Endodermal cell (in vitro differentiated cells): Measurements from ENCODE around the gene ZNF345. TPM values are rescaled to one million over a fixed set of nuclear protein-coding genes. Genes with fewer than 3 reads are reported as not detected.
A peak's percentile ranks its signal among the peaks of the same experiment; 100 is the strongest.

ENCODE experiments used
- DNase-seq: peaks from one replicate; pipeline ENCODE4 v3.0.0-alpha.2; 2017
- H3K27ac ChIP-seq: 2 replicates; pipeline ENCODE4 v1.5.1; 2013; ENCODE audit warnings: mild to moderate bottlenecking, low read depth, low read length, moderate library complexity
- H3K27me3 ChIP-seq: 2 replicates; pipeline ENCODE4 v1.6.1; 2013; ENCODE audit warnings: mild to moderate bottlenecking, low read length, moderate library complexity; ENCODE audit not compliant: insufficient read depth, control insufficient read depth, poor library complexity, severe bottlenecking
- H3K36me3 ChIP-seq: 2 replicates; pipeline ENCODE4 v1.7.0; 2013; ENCODE audit warnings: mild to moderate bottlenecking, low read length, moderate library complexity; ENCODE audit not compliant: control insufficient read depth, insufficient read depth
- H3K4me1 ChIP-seq: one replicate; pipeline ENCODE4 v1.7.0; 2013; ENCODE audit warnings: low read length; ENCODE audit not compliant: control insufficient read depth, insufficient read depth
- H3K4me3 ChIP-seq: 2 replicates; pipeline ENCODE4 v1.5.1; 2013; ENCODE audit warnings: mild to moderate bottlenecking, low read length, moderate library complexity
- H3K9ac ChIP-seq: 2 replicates; pipeline ENCODE4 v1.6.1; 2013; ENCODE audit warnings: mild to moderate bottlenecking, low read length, moderate library complexity; ENCODE audit not compliant: poor library complexity, severe bottlenecking; ENCODE audit errors: extremely low read depth
- H3K9me3 ChIP-seq: 2 replicates; pipeline ENCODE4 v1.6.1; 2013; ENCODE audit warnings: mild to moderate bottlenecking, low read length, moderate library complexity; ENCODE audit not compliant: control insufficient read depth
- H3K27ac Mint-ChIP-seq: 2 replicates; pipeline ENCODE4 v1.8.0; 2020; ENCODE audit warnings: mixed read lengths
- H3K27me3 Mint-ChIP-seq: 2 replicates; pipeline ENCODE4 v1.8.0; 2021; ENCODE audit warnings: mild to moderate bottlenecking, mixed read lengths; ENCODE audit not compliant: insufficient read depth
- H3K36me3 Mint-ChIP-seq: 2 replicates; pipeline ENCODE4 v1.8.0; 2020; ENCODE audit warnings: low read depth, mixed read lengths
- H3K4me1 Mint-ChIP-seq: 2 replicates; pipeline ENCODE4 v1.8.0; 2020; ENCODE audit warnings: mixed read lengths
- H3K4me3 Mint-ChIP-seq: 2 replicates; pipeline ENCODE4 v1.8.0; 2020; ENCODE audit warnings: mild to moderate bottlenecking, moderate library complexity, mixed read lengths
- H3K9me3 Mint-ChIP-seq: 2 replicates; pipeline ENCODE4 v1.8.0; 2020; ENCODE audit warnings: mild to moderate bottlenecking, mixed read lengths
- WGBS, 2 experiments: methylation state at CpG; one replicate each; pipeline versions ENCODE4 v1.1.5 to v1.1.7; 2013; ENCODE audit warnings: missing lambda C conversion rate in 2 of 2, mixed read lengths in 1 of 2; ENCODE audit not compliant: insufficient coverage in 1 of 2, insufficient read length in 1 of 2; 5-methylcytosine and 5-hydroxymethylcytosine counted together
- total RNA-seq, 2 donors: library from RNA; stranded (reverse); fragmentation: NEBNext Ultra II Directional in 1 of 2; extraction: Animal tissue kit (Norgen Biotek cat#: 25700) in 1 of 2; gene quantifications; 2 replicates in 1 of 2; 3 replicates in 1 of 2; pipeline ENCODE4 v1.2.1, GENCODE V29; 2021
- TF ChIP-seq, protein P1 (sequence below): fragments of 200-600 bp; sonication (generic); conservative IDR thresholded peaks from 2 replicates; pipeline ENCODE4 v1.5.0; 2021; ENCODE audit warnings: antibody characterized with exemption, mild to moderate bottlenecking

ZNF345 gene
- total RNA-seq, 2 donors from 2014 or later = 7.0 to 9.2 TPM

DNA sequence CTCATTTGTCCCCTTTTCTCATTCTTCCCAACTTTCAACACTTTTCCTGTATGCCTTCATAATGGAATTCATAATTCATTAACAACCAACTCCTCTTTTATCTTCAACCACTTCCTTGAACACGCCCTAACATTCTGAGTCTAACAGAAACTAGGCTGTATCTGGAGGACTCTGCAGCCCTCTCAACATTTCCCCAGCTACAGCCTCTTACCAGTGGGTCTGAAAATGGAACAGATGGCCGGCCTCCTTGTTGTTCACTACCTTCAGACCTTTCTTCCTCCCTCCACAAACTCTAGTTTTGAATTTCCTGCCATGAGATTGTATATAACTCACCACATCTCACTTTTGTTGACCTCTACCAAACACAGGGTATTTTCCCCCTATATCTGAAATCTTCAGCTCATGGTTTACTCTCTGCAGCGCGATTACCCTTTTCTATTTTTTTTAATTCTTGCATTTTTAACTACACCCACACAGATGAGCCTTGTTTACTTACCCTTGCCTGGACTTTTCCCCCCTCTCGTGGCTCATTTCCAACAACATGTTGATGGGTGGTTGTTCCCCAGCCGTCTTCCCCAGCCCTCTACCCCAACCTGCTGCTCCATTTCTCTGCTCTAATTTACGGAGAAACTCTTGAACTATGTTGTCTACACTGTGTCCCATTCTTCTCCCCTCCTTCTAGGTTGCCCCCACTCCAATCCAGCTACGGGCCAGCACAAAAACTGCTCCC is 13.3 kb upstream of the ZNF345 start:
- Mint-ChIP-seq H3K27ac (no peak overlapping the region), H3K9me3 (peaks cover 36% of the 10 kb centered on the region), H3K27me3 (no peaks in the 10 kb centered on the region), H3K4me1 (no peaks in the 10 kb centered on the region), H3K4me3 (no peak overlapping the region), H3K36me3 (peaks cover 44% of the 10 kb centered on the region)
- TF ChIP-seq, protein P1, sequence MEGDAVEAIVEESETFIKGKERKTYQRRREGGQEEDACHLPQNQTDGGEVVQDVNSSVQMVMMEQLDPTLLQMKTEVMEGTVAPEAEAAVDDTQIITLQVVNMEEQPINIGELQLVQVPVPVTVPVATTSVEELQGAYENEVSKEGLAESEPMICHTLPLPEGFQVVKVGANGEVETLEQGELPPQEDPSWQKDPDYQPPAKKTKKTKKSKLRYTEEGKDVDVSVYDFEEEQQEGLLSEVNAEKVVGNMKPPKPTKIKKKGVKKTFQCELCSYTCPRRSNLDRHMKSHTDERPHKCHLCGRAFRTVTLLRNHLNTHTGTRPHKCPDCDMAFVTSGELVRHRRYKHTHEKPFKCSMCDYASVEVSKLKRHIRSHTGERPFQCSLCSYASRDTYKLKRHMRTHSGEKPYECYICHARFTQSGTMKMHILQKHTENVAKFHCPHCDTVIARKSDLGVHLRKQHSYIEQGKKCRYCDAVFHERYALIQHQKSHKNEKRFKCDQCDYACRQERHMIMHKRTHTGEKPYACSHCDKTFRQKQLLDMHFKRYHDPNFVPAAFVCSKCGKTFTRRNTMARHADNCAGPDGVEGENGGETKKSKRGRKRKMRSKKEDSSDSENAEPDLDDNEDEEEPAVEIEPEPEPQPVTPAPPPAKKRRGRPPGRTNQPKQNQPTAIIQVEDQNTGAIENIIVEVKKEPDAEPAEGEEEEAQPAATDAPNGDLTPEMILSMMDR = no peak
- H3K4me3 ChIP-seq = peak overlapping the region; percentile 99
- no peaks in the 10 kb centered on the region for H3K4me1 ChIP-seq
- 61% methylated on average over 6 to 8 of the region's 8 CpGs for WGBS, 2 experiments
- DNase-seq = no peak
- peaks cover 18% of the 10 kb centered on the region for H3K36me3 ChIP-seq
- no peaks in the 10 kb centered on the region for H3K27me3 ChIP-seq
- peaks cover 40% of the 10 kb centered on the region for H3K9me3 ChIP-seq
- peak overlapping the region; percentile 61 for H3K9ac ChIP-seq
- H3K27ac ChIP-seq = no peak overlapping the region

DNA sequence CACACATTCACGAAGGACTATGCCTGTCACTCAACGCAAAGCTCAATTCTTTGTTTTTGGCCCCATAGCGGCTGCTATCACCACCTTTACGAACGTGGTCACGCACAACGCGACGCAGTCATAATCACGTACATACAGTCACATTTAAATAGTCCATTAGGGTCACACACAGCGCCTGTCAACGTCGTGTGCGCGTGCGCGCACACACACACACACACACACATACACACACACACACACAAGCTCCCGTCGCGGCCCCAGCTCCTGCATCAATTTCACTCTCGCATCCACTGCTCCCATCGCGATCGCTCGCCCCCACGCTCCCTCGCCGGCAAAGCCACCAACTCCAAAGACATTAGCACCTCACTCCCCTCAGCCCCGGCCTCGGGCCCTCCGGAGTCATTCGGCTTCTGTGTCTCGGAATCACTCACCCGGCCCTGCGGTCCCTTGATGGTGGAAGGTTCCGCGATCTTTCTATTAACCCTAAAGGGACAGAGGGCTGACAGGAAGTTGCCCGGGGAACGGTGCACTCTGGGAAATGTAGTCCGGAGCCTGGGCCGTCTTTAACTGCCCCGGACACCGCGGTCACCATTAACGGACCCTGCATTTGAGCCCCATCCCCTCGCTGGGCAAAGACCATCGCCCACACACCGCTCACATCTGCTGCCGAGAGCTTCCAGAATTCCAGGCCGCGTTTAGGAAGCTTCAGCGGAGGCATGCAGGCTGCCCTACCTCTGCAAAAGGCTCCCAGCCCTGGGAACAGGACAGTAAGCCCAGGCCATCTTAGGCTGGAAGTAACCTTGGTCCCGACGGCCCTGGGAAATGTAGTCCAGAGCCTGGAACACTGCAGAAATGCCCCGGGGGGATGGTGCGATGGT is 12.5 kb upstream of the ZNF345 start, which contains the start of gene ZNF790:
TSS of gene ZNF790 (minus strand) at position 482 of the 878 bp plus-strand sequence. CDS start 12,768 bp downstream, outside the sequence.
- Mint-ChIP-seq H3K36me3 (peaks cover 41% of the 10 kb centered on the region), H3K9me3 (peaks cover 30% of the 10 kb centered on the region), H3K27me3 (no peaks in the 10 kb centered on the region), H3K4me3 (no peak within 1 kb of the TSS), H3K4me1 (no peaks in the 10 kb centered on the region), H3K27ac (no peak within 1 kb of the TSS)
- H3K27ac ChIP-seq = peak within 1 kb of the TSS; percentile 50
- peaks cover 32% of the 10 kb centered on the region for H3K9me3 ChIP-seq
- H3K9ac ChIP-seq = peak within 1 kb of the TSS; percentile 61
- no peaks in the 10 kb centered on the region for H3K27me3 ChIP-seq
- TF ChIP-seq, protein P1 = no peak
- peak; percentile 96 for DNase-seq
- peak within 1 kb of the TSS; percentile 99 for H3K4me3 ChIP-seq
- peaks cover 13% of the 10 kb centered on the region for H3K36me3 ChIP-seq
- 0 to 1% methylated on average over 22 to 56 of the region's 56 CpGs for WGBS, 2 experiments
- no peaks in the 10 kb centered on the region for H3K4me1 ChIP-seq

DNA sequence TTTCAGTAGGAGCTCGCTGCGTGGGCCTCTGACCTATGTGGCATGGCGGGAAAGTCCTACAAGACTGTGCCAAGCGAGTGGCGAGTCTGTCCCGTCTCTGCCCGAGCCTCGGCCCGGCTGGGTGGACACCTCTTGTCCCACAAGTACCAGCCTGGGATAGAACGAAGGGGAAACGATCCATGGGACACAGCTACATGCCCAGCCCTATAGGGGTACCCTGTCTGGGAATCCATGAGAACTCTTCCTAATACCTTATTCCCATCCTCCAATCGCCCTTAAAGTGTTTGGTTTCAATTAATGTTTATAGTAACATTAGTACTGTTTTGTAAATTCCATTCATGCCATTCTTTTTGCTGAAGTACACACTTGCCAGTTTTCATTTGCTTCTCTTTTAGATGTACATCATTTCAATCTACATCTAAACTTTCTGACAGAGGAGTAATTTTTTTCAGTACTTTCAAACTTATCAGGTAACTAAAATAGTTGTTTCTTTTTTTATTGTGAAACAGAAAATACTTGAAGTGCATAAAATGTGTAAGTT is 11.8 kb upstream of the ZNF345 start:
- Mint-ChIP-seq H3K36me3 (peaks cover 37% of the 10 kb centered on the region), H3K4me3 (no peak overlapping the region), H3K4me1 (no peaks in the 10 kb centered on the region), H3K9me3 (peaks cover 23% of the 10 kb centered on the region), H3K27me3 (no peaks in the 10 kb centered on the region), H3K27ac (no peak overlapping the region)
- Histone ChIP-seq H3K4me1 (no peaks in the 10 kb centered on the region), H3K27ac (peak overlapping the region; percentile 50), H3K4me3 (peak overlapping the region; percentile 99), H3K27me3 (no peaks in the 10 kb centered on the region), H3K9me3 (peaks cover 25% of the 10 kb centered on the region), H3K36me3 (peaks cover 7% of the 10 kb centered on the region), H3K9ac (peak overlapping the region; percentile 61)
- DNase-seq = no peak
- WGBS, 2 experiments = 49 to 66% methylated on average over 11 of the region's 12 CpGs
- TF ChIP-seq, protein P1 = no peak
